ENCODE results near the gene LMO2. TPM values are rescaled to one million over a fixed set of nuclear protein-coding genes. Genes with fewer than 3 reads are reported as not detected.

LMO2 gene
- total RNA-seq (62.4 and 66.8 TPM in 2 replicates), polyA plus RNA-seq (44.6 and 60.4 TPM in 2 replicates), polyA minus RNA-seq (33.5 and 46.5 TPM in 2 replicates), Bru-seq, nascent RNA (percentile 70 among the genes with signal in this experiment), BruChase-seq, experiment 1, labeled RNA remaining after a 6-hour chase (percentile 66 among the genes with signal in this experiment), BruChase-seq, experiment 2, labeled RNA remaining after a 2-hour chase (percentile 68 among the genes with signal in this experiment)
- 48.2 and 48.3 TPM in 2 replicates for polyA plus RNA-seq (2011; cell fraction: cytosol; rRNA removed)
- 49.5 and 75.6 TPM in 2 replicates for polyA plus RNA-seq (2011; cell fraction: nucleus; rRNA removed)
- 24.0 and 24.3 TPM in 2 replicates for polyA plus RNA-seq (2012)
- polyA minus RNA-seq (2011; cell fraction: cytosol; rRNA and poly(A)+ RNA removed) = not detected
- polyA minus RNA-seq (2011; cell fraction: nucleus; rRNA and poly(A)+ RNA removed) = 36.7 and 37.0 TPM in 2 replicates
- long read RNA-seq, transcript LMO2-202 (3 exons, 1,687 nt) = major isoform, 32 of 62 reads
- long read RNA-seq, partial matches to known transcripts = 10 of 62 reads
- long read RNA-seq, other reads (novel, unspliced or antisense) = 15 of 62 reads

DNA sequence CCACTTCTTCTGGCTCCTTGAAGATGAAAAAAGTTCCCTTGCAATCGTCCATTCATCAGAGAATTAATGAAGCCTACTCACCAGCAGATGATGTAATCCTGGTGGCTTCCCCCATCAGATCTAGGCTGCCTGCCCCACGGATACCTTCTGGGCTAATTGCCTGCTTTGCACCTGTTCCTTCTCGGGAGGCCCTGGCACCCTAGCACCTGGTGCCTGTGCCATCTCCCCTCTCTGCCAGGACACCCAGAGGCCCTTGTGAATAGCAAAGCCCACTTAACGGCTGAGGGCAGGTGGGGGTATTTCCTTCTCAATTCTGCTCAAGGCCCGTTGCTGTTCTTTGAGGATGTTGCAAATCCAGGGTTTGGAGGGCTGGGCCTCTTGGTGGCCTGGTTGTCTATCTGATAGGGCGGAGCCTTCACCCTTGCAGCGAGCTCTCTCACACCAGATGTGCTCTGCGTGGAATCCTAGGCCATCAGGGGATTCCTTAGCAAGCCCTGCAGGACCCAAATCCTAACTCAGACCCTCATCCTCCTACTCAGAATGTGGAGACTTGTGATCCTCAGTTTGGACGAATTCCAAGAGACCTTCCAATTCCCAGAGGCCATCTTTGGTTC is at the start of gene LMO2:
Gene LMO2 (minus strand): TSS at position 363 of the 614 bp plus-strand sequence. CDS start 22,360 bp downstream, outside the sequence.
- CTCF ChIA-PET = interaction anchor here (0.7 kb wide), 1 partner anchor 38 kb away, joined by 3 read pairs; no protein-coding TSS in a partner anchor
- H3K9ac ChIP-seq (replicated peaks; ENCODE audit: extremely low read depth, insufficient read depth, low read length) = no peak within 1 kb of the TSS
- no peaks in the 10 kb centered on the region for H3K9me3 ChIP-seq (replicated peaks; ENCODE audit: control insufficient read depth, insufficient read depth, low read length)
- FAIRE-seq = no peak
- no peaks in the 10 kb centered on the region for H3K9me1 ChIP-seq (replicated peaks; ENCODE audit: control insufficient read depth, extremely low read depth, insufficient read depth, low read length)
- POLR2A ChIA-PET = no interaction called here
- H2AFZ ChIP-seq (ENCODE audit: low read depth, low read length) = no peak within 1 kb of the TSS
- H3K36me3 ChIP-seq (ENCODE audit: control insufficient read depth in 2 of 2, extremely low read depth in 1 of 2, insufficient read depth in 2 of 2, low read length in 2 of 2) = no peaks in the 10 kb centered on the region
- no peak within 1 kb of the TSS for H3K4me2 ChIP-seq (ENCODE audit: insufficient read depth, low read length)
- no peak within 1 kb of the TSS for H3K27ac ChIP-seq (ENCODE audit: insufficient read depth, low read depth, low read length)
- no peak within 1 kb of the TSS for H3K4me3 ChIP-seq (replicated peaks in 1 of 3; ENCODE audit: insufficient read depth in 1 of 3, low read depth in 1 of 3, low read length in 3 of 3)
- no TSS peak for BruUV-seq (replicated peaks)
- H3K4me1 ChIP-seq (ENCODE audit: control insufficient read depth, extremely low read depth, insufficient read depth, low read length) = peaks cover 3% of the 10 kb centered on the region
- H3K79me2 ChIP-seq (ENCODE audit: control insufficient read depth, insufficient read depth, low read length) = no peaks in the 10 kb centered on the region
- intact Hi-C loops (cut with micrococcal nuclease) = no loop called here
- no peak for DNase-seq (ENCODE audit: low read depth, low spot score)
- H3K27me3 ChIP-seq (ENCODE audit: control insufficient read depth in 2 of 2, insufficient read depth in 2 of 2, low read length in 2 of 2) = peaks cover 3 to 10% of the 10 kb centered on the region in 2 experiments
- dilution Hi-C loops (cut with MboI; ENCODE audit: extremely low pct_ligation_motif_present, low sequenced_read_pairs) = no loop called here
- H4K20me1 ChIP-seq (replicated peaks; ENCODE audit: control insufficient read depth, extremely low read depth, insufficient read depth, low read length) = no peaks in the 10 kb centered on the region
- TF ChIP-seq FOS (IDR thresholded peaks at IDR 0.05; ENCODE audit: borderline replicate concordance, insufficient read depth, low read length) = no peak
- TF ChIP-seq, protein P1, sequence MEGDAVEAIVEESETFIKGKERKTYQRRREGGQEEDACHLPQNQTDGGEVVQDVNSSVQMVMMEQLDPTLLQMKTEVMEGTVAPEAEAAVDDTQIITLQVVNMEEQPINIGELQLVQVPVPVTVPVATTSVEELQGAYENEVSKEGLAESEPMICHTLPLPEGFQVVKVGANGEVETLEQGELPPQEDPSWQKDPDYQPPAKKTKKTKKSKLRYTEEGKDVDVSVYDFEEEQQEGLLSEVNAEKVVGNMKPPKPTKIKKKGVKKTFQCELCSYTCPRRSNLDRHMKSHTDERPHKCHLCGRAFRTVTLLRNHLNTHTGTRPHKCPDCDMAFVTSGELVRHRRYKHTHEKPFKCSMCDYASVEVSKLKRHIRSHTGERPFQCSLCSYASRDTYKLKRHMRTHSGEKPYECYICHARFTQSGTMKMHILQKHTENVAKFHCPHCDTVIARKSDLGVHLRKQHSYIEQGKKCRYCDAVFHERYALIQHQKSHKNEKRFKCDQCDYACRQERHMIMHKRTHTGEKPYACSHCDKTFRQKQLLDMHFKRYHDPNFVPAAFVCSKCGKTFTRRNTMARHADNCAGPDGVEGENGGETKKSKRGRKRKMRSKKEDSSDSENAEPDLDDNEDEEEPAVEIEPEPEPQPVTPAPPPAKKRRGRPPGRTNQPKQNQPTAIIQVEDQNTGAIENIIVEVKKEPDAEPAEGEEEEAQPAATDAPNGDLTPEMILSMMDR (IDR thresholded peaks at IDR 0.05; ENCODE audit: extremely low read depth in 1 of 2, insufficient read depth in 1 of 2, low read depth in 1 of 2, low read length in 2 of 2) = no peak

DNA sequence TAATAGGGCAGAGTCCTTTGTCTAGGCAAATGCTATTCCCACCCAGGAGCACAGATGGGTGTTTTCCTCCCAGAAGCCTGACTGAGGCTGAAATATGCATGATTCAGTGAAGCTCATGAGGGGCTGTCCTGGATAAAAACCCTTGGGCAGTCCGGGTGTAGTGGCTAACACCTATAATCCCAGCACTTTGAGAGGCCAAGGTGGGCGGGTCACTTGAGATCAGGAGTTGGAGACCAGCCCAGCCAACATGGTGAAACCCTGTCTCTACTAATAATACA is 48.6 kb upstream of the LMO2 start:
- H3K9ac ChIP-seq (replicated peaks; ENCODE audit: extremely low read depth, insufficient read depth, low read length) = no peak overlapping the region
- dilution Hi-C loops (cut with MboI; ENCODE audit: extremely low pct_ligation_motif_present, low sequenced_read_pairs) (no loop called here), intact Hi-C loops (cut with micrococcal nuclease) (no loop called here)
- POLR2A ChIA-PET = interaction anchor here (1.0 kb wide), 1 partner anchor 29 kb away, joined by 4 read pairs; no protein-coding TSS in a partner anchor
- H3K9me1 ChIP-seq (replicated peaks; ENCODE audit: control insufficient read depth, extremely low read depth, insufficient read depth, low read length) = no peaks in the 10 kb centered on the region
- no peak overlapping the region for H3K27ac ChIP-seq (ENCODE audit: insufficient read depth, low read depth, low read length)
- FAIRE-seq (no peak), DNase-seq (ENCODE audit: low read depth, low spot score) (no peak)
- no TSS peak for BruUV-seq (replicated peaks)
- no peaks in the 10 kb centered on the region for H3K9me3 ChIP-seq (replicated peaks; ENCODE audit: control insufficient read depth, insufficient read depth, low read length)
- CTCF ChIA-PET = interaction anchor here (2.4 kb wide), 1 partner anchor 10 kb away, joined by 9 read pairs; no protein-coding TSS in a partner anchor
- no peaks in the 10 kb centered on the region for H4K20me1 ChIP-seq (replicated peaks; ENCODE audit: control insufficient read depth, extremely low read depth, insufficient read depth, low read length)
- no peaks in the 10 kb centered on the region for H3K27me3 ChIP-seq (ENCODE audit: control insufficient read depth in 2 of 2, insufficient read depth in 2 of 2, low read length in 2 of 2)
- no peak overlapping the region for H3K4me2 ChIP-seq (ENCODE audit: insufficient read depth, low read length)
- TF ChIP-seq JUN (IDR thresholded peaks at IDR 0.05; ENCODE audit: borderline replicate concordance, insufficient read depth, insufficient read length, low read depth) (no peak), POLR2AphosphoS5 (IDR thresholded peaks at IDR 0.05; ENCODE audit: insufficient read depth, low read depth, low read length) (no peak), POLR2A (IDR thresholded peaks at IDR 0.05; ENCODE audit: low read depth, low read length) (no peak), FOS (IDR thresholded peaks at IDR 0.05; ENCODE audit: borderline replicate concordance, insufficient read depth, low read length) (no peak), GATA2 (IDR thresholded peaks at IDR 0.05; ENCODE audit: insufficient read depth, insufficient read length, low read depth, low read length) (no peak)
- TF ChIP-seq, protein P2, sequence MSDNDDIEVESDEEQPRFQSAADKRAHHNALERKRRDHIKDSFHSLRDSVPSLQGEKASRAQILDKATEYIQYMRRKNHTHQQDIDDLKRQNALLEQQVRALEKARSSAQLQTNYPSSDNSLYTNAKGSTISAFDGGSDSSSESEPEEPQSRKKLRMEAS (IDR thresholded peaks at IDR 0.05; ENCODE audit: insufficient read depth, insufficient read length) = no peak
- TF ChIP-seq, protein P1 (IDR thresholded peaks at IDR 0.05; ENCODE audit: extremely low read depth in 1 of 2, insufficient read depth in 1 of 2, low read depth in 1 of 2, low read length in 2 of 2) = no peak
- no peak overlapping the region for H2AFZ ChIP-seq (ENCODE audit: low read depth, low read length)
- H3K79me2 ChIP-seq (ENCODE audit: control insufficient read depth, insufficient read depth, low read length) = no peaks in the 10 kb centered on the region
- H3K36me3 ChIP-seq (ENCODE audit: control insufficient read depth in 2 of 2, extremely low read depth in 1 of 2, insufficient read depth in 2 of 2, low read length in 2 of 2) = no peaks in the 10 kb centered on the region
- no peak overlapping the region for H3K4me3 ChIP-seq (replicated peaks in 1 of 3; ENCODE audit: insufficient read depth in 1 of 3, low read depth in 1 of 3, low read length in 3 of 3)
- peaks cover 52% of the 10 kb centered on the region for H3K4me1 ChIP-seq (ENCODE audit: control insufficient read depth, extremely low read depth, insufficient read depth, low read length)

Data from endothelial cell of umbilical vein (primary cell).